ENCODE data around the gene SLC22A24. TPM values are rescaled to one million over a fixed set of nuclear protein-coding genes. Genes with fewer than 3 reads are reported as not detected.
"Not testable (repeated sequence)": the region's sequence is repeated elsewhere in the genome, so short reads cannot be mapped to it uniquely, and the experiment has no call there.

The SLC22A24 gene
- total RNA-seq, 1 donor from 2014 or later, result not detected

- Histone ChIP-seq H4K20me1 (ENCODE audit: insufficient read depth, low read length) (no peaks in the 10 kb centered on the region), H3K27me3 (ENCODE audit: insufficient read depth, low read length) (no peaks in the 10 kb centered on the region), H3K4me3 (ENCODE audit: insufficient read depth, low read depth, low read length) (no peak overlapping the region), H3K27ac (ENCODE audit: low read depth, low read length) (no peak overlapping the region), H3K9ac (ENCODE audit: low read length) (no peak overlapping the region), H3K4me1 (ENCODE audit: insufficient read depth, low read length) (no peaks in the 10 kb centered on the region), H3K4me2 (ENCODE audit: low read length) (no peak overlapping the region), H3K9me3 (ENCODE audit: insufficient read depth, low read depth, low read length) (no peaks in the 10 kb centered on the region), H3K36me3 (ENCODE audit: insufficient read depth, low read length) (no peaks in the 10 kb centered on the region), H2AFZ (ENCODE audit: low read depth, low read length) (no peak overlapping the region), H3K79me2 (ENCODE audit: insufficient read depth, low read length) (no peaks in the 10 kb centered on the region)
- Mint-ChIP-seq H3K9me3 (ENCODE audit: unreplicated experiment) (peaks cover 8% of the 10 kb centered on the region), H3K27me3 (ENCODE audit: low read depth, unreplicated experiment) (no peaks in the 10 kb centered on the region), H3K4me3 (ENCODE audit: unreplicated experiment) (no peak overlapping the region), H3K4me1 (ENCODE audit: low read depth, unreplicated experiment) (no peaks in the 10 kb centered on the region), H3K36me3 (ENCODE audit: low read depth, unreplicated experiment) (no peaks in the 10 kb centered on the region), H3K27ac (ENCODE audit: unreplicated experiment) (no peak overlapping the region)
- no peak for DNase-seq (ENCODE audit: low read depth)
- TF ChIP-seq EZH2 (IDR thresholded peaks at IDR 0.05; ENCODE audit: insufficient read depth, low read length) (no peak), CTCF (IDR thresholded peaks at IDR 0.05; ENCODE audit: insufficient read depth, low read depth, low read length) (no peak)
- FAIRE-seq, result no peak
Measured at GRCh38 chr11:63080682-63081081, 63.3 kb downstream of the SLC22A24 start.

GRCh38 chr11:63046203-63046602, 97.8 kb downstream of the SLC22A24 start:
- not testable (repeated sequence) for H2AFZ ChIP-seq (ENCODE audit: low read depth, low read length); H3K36me3 Mint-ChIP-seq (ENCODE audit: low read depth, unreplicated experiment)

DNA sequence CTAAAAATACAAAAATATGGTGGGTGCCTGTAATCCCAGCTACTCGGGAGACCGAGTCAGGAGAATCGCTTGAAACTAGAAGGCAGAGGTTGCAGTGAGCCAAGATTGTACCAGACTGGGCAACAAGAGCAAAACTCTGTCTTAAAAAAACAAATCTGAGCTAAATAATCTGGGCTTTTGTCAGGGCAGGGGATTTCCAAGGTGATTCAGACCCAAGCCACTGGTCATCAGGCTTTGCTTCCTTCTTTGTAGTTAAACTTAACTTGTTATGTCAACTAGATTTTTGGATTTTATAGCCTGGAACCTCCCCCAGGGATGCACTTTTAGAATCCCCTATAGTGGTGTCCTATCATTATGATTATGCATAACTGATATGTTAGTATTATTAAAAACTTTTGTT, 101.4 kb downstream of the SLC22A24 start:
- H3K4me3 ChIP-seq (ENCODE audit: insufficient read depth, low read depth, low read length), result no peak overlapping the region
- H3K9me3 ChIP-seq (ENCODE audit: insufficient read depth, low read depth, low read length), result no peaks in the 10 kb centered on the region
- H3K9ac ChIP-seq (ENCODE audit: low read length), result no peak overlapping the region
- Mint-ChIP-seq H3K4me1 (ENCODE audit: low read depth, unreplicated experiment) (no peaks in the 10 kb centered on the region), H3K4me3 (ENCODE audit: unreplicated experiment) (no peak overlapping the region), H3K36me3 (ENCODE audit: low read depth, unreplicated experiment) (no peaks in the 10 kb centered on the region), H3K27me3 (ENCODE audit: low read depth, unreplicated experiment) (peaks cover 11% of the 10 kb centered on the region), H3K27ac (ENCODE audit: unreplicated experiment) (no peak overlapping the region), H3K9me3 (ENCODE audit: unreplicated experiment) (peaks cover 8% of the 10 kb centered on the region)
- no peak for TF ChIP-seq CTCF (IDR thresholded peaks at IDR 0.05; ENCODE audit: insufficient read depth, low read depth, low read length)
- TF ChIP-seq EZH2 (IDR thresholded peaks at IDR 0.05; ENCODE audit: insufficient read depth, low read length), result no peak
- H4K20me1 ChIP-seq (ENCODE audit: insufficient read depth, low read length), result no peaks in the 10 kb centered on the region
- no peak for FAIRE-seq
- no peak overlapping the region for H3K4me2 ChIP-seq (ENCODE audit: low read length)
- no peaks in the 10 kb centered on the region for H3K4me1 ChIP-seq (ENCODE audit: insufficient read depth, low read length)
- no peaks in the 10 kb centered on the region for H3K79me2 ChIP-seq (ENCODE audit: insufficient read depth, low read length)
- no peaks in the 10 kb centered on the region for H3K27me3 ChIP-seq (ENCODE audit: insufficient read depth, low read length)
- no peaks in the 10 kb centered on the region for H3K36me3 ChIP-seq (ENCODE audit: insufficient read depth, low read length)
- DNase-seq (ENCODE audit: low read depth), result no peak
- no peak overlapping the region for H2AFZ ChIP-seq (ENCODE audit: low read depth, low read length)
- no peak overlapping the region for H3K27ac ChIP-seq (ENCODE audit: low read depth, low read length)

More at GRCh38 chr11:63046203-63046602, 97.8 kb downstream of the SLC22A24 start:
- H3K9me3 ChIP-seq (ENCODE audit: insufficient read depth, low read depth, low read length); H3K27me3 ChIP-seq (ENCODE audit: insufficient read depth, low read length); H3K4me2 ChIP-seq (ENCODE audit: low read length); H3K79me2 ChIP-seq (ENCODE audit: insufficient read depth, low read length); DNase-seq (ENCODE audit: low read depth); H4K20me1 ChIP-seq (ENCODE audit: insufficient read depth, low read length); H3K9me3 Mint-ChIP-seq (ENCODE audit: unreplicated experiment); H3K9ac ChIP-seq (ENCODE audit: low read length); H3K4me3 Mint-ChIP-seq (ENCODE audit: unreplicated experiment); H3K4me3 ChIP-seq (ENCODE audit: insufficient read depth, low read depth, low read length); H3K36me3 ChIP-seq (ENCODE audit: insufficient read depth, low read length); H3K27me3 Mint-ChIP-seq (ENCODE audit: low read depth, unreplicated experiment); H3K4me1 ChIP-seq (ENCODE audit: insufficient read depth, low read length); FAIRE-seq; H3K4me1 Mint-ChIP-seq (ENCODE audit: low read depth, unreplicated experiment); H3K27ac Mint-ChIP-seq (ENCODE audit: unreplicated experiment); H3K27ac ChIP-seq (ENCODE audit: low read depth, low read length): not testable (repeated sequence)
